VCaP (cell line): ENCODE measurements around the gene FRMD5.

Source experiments
- H3K27ac ChIP-seq: fragments of 450-650 bp; 2 replicates; pipeline ENCODE4 v1.5.1; 2017
- CTCF ChIP-seq: fragments of 450-650 bp; conservative IDR thresholded peaks from 2 replicates; pipeline ENCODE4 v1.5.1; 2017; ENCODE audit warnings: mild to moderate bottlenecking, moderate library complexity

Gene FRMD5

GRCh38 chr15:44144992-44145391, 50.1 kb downstream of the FRMD5 start:
- H3K27ac ChIP-seq = peak overlapping the region; percentile 43
- TF ChIP-seq CTCF = no peak

- TF ChIP-seq CTCF = no peak
- peak overlapping the region; percentile 43 for H3K27ac ChIP-seq
Observed at GRCh38 chr15:44144184-44144583, 50.9 kb downstream of the FRMD5 start.

- no peak overlapping the region for H3K27ac ChIP-seq
Observed at GRCh38 chr15:44137750-44138149, 57.3 kb downstream of the FRMD5 start.

GRCh38 chr15:44136991-44137477, 58.0 kb downstream of the FRMD5 start:
- H3K27ac ChIP-seq = no peak overlapping the region
- TF ChIP-seq CTCF = no peak

More at GRCh38 chr15:44137750-44138149, 57.3 kb downstream of the FRMD5 start:
- no peak for TF ChIP-seq CTCF

- no peak overlapping the region for H3K27ac ChIP-seq
- TF ChIP-seq CTCF = no peak
Observed at GRCh38 chr15:44132057-44132456, 63.0 kb downstream of the FRMD5 start.

GRCh38 chr15:44130778-44131177, 64.3 kb downstream of the FRMD5 start:
- H3K27ac ChIP-seq = no peak overlapping the region
- peak; percentile 31; the same call in 1 of the 2 replicates for TF ChIP-seq CTCF

GRCh38 chr15:44129911-44130310, 65.2 kb downstream of the FRMD5 start:
- no peak overlapping the region for H3K27ac ChIP-seq
- no peak for TF ChIP-seq CTCF

- H3K27ac ChIP-seq = no peak overlapping the region
- TF ChIP-seq CTCF = no peak
Observed at GRCh38 chr15:44128443-44128842, 66.6 kb downstream of the FRMD5 start.
